Astrocyte (in vitro differentiated cells and primary cell): ENCODE results near the gene AUTS2. TPM values are rescaled to one million over a fixed set of nuclear protein-coding genes. Genes with fewer than 3 reads are reported as not detected.

Experiments used
- DNase-seq: peaks from one replicate; pipeline ENCODE4 v3.0.0-alpha.2; 2010; ENCODE audit warnings: low read depth
- FAIRE-seq: peaks from 2 replicates; lab custom pipeline; 2011; peaks lifted over from hg19 to GRCh38; lab: Jason Lieb, UNC
- H2AFZ ChIP-seq: 2 replicates; pipeline ENCODE4 v1.6.0; 2012; ENCODE audit warnings: low read depth, low read length, inconsistent platforms
- H3K27ac ChIP-seq: 2 replicates; pipeline ENCODE4 v1.5.1; 2011; ENCODE audit warnings: low read depth, low read length, inconsistent platforms
- H3K27me3 ChIP-seq: 2 replicates; pipeline ENCODE4 v1.6.0; 2011; ENCODE audit warnings: low read length, inconsistent platforms; ENCODE audit not compliant: insufficient read depth
- H3K36me3 ChIP-seq: 2 replicates; pipeline ENCODE4 v1.5.1; 2011; ENCODE audit warnings: low read length, inconsistent platforms; ENCODE audit not compliant: insufficient read depth
- H3K4me1 ChIP-seq: 2 replicates; pipeline ENCODE4 v1.5.1; 2011; ENCODE audit warnings: low read length, inconsistent platforms; ENCODE audit not compliant: insufficient read depth
- H3K4me2 ChIP-seq: 2 replicates; pipeline ENCODE4 v1.6.0; 2012; ENCODE audit warnings: low read length, inconsistent platforms
- H3K4me3 ChIP-seq: 2 replicates; pipeline ENCODE4 v1.5.1; 2011; ENCODE audit warnings: low read depth, mild to moderate bottlenecking, low read length, inconsistent platforms; ENCODE audit not compliant: insufficient read depth
- H3K79me2 ChIP-seq: 2 replicates; pipeline ENCODE4 v1.6.0; 2012; ENCODE audit warnings: mild to moderate bottlenecking, low read length, inconsistent platforms; ENCODE audit not compliant: insufficient read depth
- H3K9ac ChIP-seq: 2 replicates; pipeline ENCODE4 v1.6.0; 2012; ENCODE audit warnings: mild to moderate bottlenecking, low read length, inconsistent platforms
- H3K9me3 ChIP-seq: 2 replicates; pipeline ENCODE4 v1.5.1; 2012; ENCODE audit warnings: low read depth, mild to moderate bottlenecking, low read length, inconsistent platforms; ENCODE audit not compliant: insufficient read depth
- H4K20me1 ChIP-seq: 2 replicates; pipeline ENCODE4 v1.6.0; 2012; ENCODE audit warnings: low read length, inconsistent platforms; ENCODE audit not compliant: insufficient read depth
- H3K27ac Mint-ChIP-seq: one replicate; pipeline ENCODE4 v1.8.0; 2021; ENCODE audit warnings: mild to moderate bottlenecking, mixed read lengths; ENCODE audit not compliant: unreplicated experiment
- H3K27me3 Mint-ChIP-seq: one replicate; pipeline ENCODE4 v1.8.0; 2021; ENCODE audit warnings: low read depth, mixed read lengths; ENCODE audit not compliant: unreplicated experiment
- H3K36me3 Mint-ChIP-seq: one replicate; pipeline ENCODE4 v1.8.0; 2021; ENCODE audit warnings: low read depth, mixed read lengths; ENCODE audit not compliant: unreplicated experiment
- H3K4me1 Mint-ChIP-seq: one replicate; pipeline ENCODE4 v1.8.0; 2021; ENCODE audit warnings: low read depth, mixed read lengths; ENCODE audit not compliant: unreplicated experiment
- H3K4me3 Mint-ChIP-seq: one replicate; pipeline ENCODE4 v1.8.0; 2021; ENCODE audit warnings: mild to moderate bottlenecking, moderate library complexity, mixed read lengths; ENCODE audit not compliant: unreplicated experiment
- H3K9me3 Mint-ChIP-seq: one replicate; pipeline ENCODE4 v1.8.0; 2021; ENCODE audit warnings: mild to moderate bottlenecking, mixed read lengths; ENCODE audit not compliant: unreplicated experiment
- EZH2 ChIP-seq: IDR thresholded peaks from 2 replicates; pipeline ENCODE4 v1.6.1; 2012; ENCODE audit warnings: mild to moderate bottlenecking, low read length, inconsistent platforms; ENCODE audit not compliant: insufficient read depth
- total RNA-seq: library from RNA; stranded (reverse); gene quantifications from 2 replicates; pipeline ENCODE4 v1.2.1, GENCODE V29; 2021
- TF ChIP-seq, protein P1 (sequence below): IDR thresholded peaks from 2 replicates; pipeline ENCODE4 v1.5.1; 2011; ENCODE audit warnings: low read depth, mild to moderate bottlenecking, inconsistent platforms, low read length, moderate library complexity; ENCODE audit not compliant: insufficient read depth

The AUTS2 gene
- total RNA-seq, 1 donor from 2014 or later = 73.2 TPM

DNA sequence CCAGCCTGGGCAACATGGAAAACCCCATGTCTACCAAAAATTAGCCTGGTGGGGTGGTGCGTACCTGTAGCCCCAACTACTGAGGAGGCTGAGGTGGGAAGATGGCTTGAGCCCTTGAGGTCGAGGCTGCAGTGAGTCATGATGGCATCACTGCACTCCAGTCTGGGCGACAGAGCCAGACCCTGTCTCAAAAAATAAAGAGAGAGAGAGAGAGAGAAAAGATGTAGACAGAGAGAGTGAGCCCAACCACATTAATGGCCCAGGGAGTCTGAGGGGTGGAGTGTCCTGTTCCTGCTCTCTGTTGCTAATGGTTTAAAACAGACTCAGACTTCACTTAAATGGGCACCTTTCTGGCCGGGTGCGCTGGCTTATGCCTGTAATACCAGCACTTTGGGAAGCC lies 1078.0 kb downstream of the AUTS2 start:
- Histone ChIP-seq H3K4me2 (no peak overlapping the region), H2AFZ (no peak overlapping the region), H3K79me2 (no peaks in the 10 kb centered on the region), H3K36me3 (no peaks in the 10 kb centered on the region), H3K27ac (no peak overlapping the region), H4K20me1 (no peaks in the 10 kb centered on the region), H3K4me1 (peaks cover 15% of the 10 kb centered on the region), H3K9ac (no peak overlapping the region), H3K4me3 (no peak overlapping the region), H3K27me3 (no peaks in the 10 kb centered on the region), H3K9me3 (no peaks in the 10 kb centered on the region)
- Mint-ChIP-seq H3K36me3 (no peaks in the 10 kb centered on the region), H3K27ac (no peak overlapping the region), H3K4me3 (no peak overlapping the region), H3K9me3 (no peaks in the 10 kb centered on the region), H3K27me3 (no peaks in the 10 kb centered on the region), H3K4me1 (peaks cover 37% of the 10 kb centered on the region)
- FAIRE-seq = no peak
- DNase-seq = no peak
- no peak for TF ChIP-seq EZH2
- TF ChIP-seq, protein P1, sequence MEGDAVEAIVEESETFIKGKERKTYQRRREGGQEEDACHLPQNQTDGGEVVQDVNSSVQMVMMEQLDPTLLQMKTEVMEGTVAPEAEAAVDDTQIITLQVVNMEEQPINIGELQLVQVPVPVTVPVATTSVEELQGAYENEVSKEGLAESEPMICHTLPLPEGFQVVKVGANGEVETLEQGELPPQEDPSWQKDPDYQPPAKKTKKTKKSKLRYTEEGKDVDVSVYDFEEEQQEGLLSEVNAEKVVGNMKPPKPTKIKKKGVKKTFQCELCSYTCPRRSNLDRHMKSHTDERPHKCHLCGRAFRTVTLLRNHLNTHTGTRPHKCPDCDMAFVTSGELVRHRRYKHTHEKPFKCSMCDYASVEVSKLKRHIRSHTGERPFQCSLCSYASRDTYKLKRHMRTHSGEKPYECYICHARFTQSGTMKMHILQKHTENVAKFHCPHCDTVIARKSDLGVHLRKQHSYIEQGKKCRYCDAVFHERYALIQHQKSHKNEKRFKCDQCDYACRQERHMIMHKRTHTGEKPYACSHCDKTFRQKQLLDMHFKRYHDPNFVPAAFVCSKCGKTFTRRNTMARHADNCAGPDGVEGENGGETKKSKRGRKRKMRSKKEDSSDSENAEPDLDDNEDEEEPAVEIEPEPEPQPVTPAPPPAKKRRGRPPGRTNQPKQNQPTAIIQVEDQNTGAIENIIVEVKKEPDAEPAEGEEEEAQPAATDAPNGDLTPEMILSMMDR = no peak

GRCh38 chr7:70678621-70679251 lies 1080.5 kb downstream of the AUTS2 start:
- Mint-ChIP-seq H3K27ac (peak overlapping the region; percentile 50), H3K4me1 (peaks cover 41% of the 10 kb centered on the region), H3K27me3 (no peaks in the 10 kb centered on the region), H3K4me3 (no peak overlapping the region), H3K36me3 (no peaks in the 10 kb centered on the region), H3K9me3 (no peaks in the 10 kb centered on the region)
- Histone ChIP-seq H2AFZ (no peak overlapping the region), H3K27me3 (no peaks in the 10 kb centered on the region), H4K20me1 (no peaks in the 10 kb centered on the region), H3K4me3 (no peak overlapping the region), H3K9me3 (no peaks in the 10 kb centered on the region), H3K9ac (no peak overlapping the region), H3K27ac (no peak overlapping the region), H3K4me2 (peak overlapping the region; percentile 19), H3K36me3 (no peaks in the 10 kb centered on the region), H3K79me2 (no peaks in the 10 kb centered on the region), H3K4me1 (peaks cover 15% of the 10 kb centered on the region)
- FAIRE-seq = peak; percentile 37
- TF ChIP-seq, protein P1 = no peak
- TF ChIP-seq EZH2 = no peak
- DNase-seq = peak; percentile 81

- Histone ChIP-seq H3K27ac (no peak overlapping the region), H3K9me3 (no peaks in the 10 kb centered on the region), H3K27me3 (no peaks in the 10 kb centered on the region), H3K4me2 (no peak overlapping the region), H2AFZ (no peak overlapping the region), H3K4me1 (peaks cover 15% of the 10 kb centered on the region), H3K79me2 (no peaks in the 10 kb centered on the region), H3K4me3 (no peak overlapping the region), H3K36me3 (no peaks in the 10 kb centered on the region), H4K20me1 (no peaks in the 10 kb centered on the region), H3K9ac (no peak overlapping the region)
- Mint-ChIP-seq H3K9me3 (no peaks in the 10 kb centered on the region), H3K4me3 (no peak overlapping the region), H3K27ac (peak overlapping the region; percentile 6), H3K27me3 (no peaks in the 10 kb centered on the region), H3K4me1 (peaks cover 41% of the 10 kb centered on the region), H3K36me3 (no peaks in the 10 kb centered on the region)
- TF ChIP-seq, protein P1 = no peak
- peak; percentile 50 for FAIRE-seq
- DNase-seq = peak; percentile 22
Observed at GRCh38 chr7:70679661-70680060, 1081.4 kb downstream of the AUTS2 start.
